Measurements from ENCODE around the gene MPND. TPM values are rescaled to one million over a fixed set of nuclear protein-coding genes. Genes with fewer than 3 reads are reported as not detected.

MPND gene
- total RNA-seq, 1 donor from 2014 or later: 11.5 TPM

DNA sequence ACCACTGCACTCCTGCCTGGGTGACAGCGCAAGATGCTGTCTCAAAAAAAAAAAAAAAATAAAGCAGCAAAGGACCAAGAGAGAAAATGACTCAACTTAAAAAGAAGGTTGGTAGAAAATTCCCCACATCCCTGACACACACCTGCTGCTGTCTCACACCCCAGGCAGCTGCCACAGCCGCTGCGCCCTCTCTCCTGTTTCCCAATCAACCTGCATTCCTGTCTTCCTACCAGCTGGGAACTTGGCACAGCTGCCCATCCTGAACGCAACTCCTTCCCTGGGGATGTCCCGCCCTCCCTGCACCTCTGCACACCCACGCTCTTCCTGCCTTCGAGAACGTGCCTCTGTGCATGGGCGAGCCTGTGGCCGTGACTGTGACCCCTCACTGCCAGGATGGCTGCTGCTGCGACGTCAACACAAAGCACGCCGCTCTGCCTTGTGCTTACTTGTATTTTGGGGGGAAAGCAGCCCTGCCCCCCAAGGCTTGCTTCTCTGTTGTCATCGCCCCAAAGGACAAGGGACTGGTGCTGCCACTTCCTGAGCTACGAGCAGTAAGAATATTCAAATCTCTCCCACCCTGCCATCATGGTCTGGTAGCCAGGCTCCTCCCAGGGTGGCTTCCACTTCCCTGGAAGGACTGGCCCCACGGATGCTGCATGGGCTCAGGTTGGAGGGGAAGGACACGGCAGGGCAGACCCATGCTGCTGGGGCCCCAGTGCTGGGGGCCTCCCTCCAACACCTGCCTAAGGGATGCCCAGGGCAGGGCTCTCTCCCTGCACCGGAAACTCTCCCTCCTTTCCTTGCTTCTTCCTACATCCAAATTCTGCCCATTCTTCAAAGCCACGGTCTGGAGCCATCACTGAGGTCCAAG is 36.3 kb downstream of the MPND start:
- DNase-seq: no peak

DNA sequence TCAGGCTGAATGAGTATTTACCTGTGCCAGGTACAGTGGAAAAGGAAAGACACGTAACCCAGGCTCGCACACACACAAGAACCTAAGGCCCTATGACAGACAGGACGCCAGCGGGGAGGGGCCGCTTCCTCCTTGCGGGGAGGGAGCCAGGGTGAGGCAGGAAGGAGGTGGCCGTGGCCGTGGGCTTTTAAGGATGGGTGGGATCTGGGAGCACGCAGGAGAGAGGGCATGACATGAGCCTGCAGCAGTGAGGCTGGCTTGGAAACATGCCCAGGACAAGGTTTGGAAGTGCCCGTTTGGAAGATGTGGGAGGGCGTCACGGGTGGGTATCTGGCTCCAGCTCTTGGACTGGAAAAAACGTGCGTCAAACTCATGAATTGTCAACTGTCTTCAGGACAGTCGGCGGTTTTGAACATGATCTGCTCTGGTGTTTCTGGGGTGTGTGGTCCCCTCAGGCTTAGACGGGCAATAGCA is 36.9 kb downstream of the MPND start:
- DNase-seq: no peak

DNA sequence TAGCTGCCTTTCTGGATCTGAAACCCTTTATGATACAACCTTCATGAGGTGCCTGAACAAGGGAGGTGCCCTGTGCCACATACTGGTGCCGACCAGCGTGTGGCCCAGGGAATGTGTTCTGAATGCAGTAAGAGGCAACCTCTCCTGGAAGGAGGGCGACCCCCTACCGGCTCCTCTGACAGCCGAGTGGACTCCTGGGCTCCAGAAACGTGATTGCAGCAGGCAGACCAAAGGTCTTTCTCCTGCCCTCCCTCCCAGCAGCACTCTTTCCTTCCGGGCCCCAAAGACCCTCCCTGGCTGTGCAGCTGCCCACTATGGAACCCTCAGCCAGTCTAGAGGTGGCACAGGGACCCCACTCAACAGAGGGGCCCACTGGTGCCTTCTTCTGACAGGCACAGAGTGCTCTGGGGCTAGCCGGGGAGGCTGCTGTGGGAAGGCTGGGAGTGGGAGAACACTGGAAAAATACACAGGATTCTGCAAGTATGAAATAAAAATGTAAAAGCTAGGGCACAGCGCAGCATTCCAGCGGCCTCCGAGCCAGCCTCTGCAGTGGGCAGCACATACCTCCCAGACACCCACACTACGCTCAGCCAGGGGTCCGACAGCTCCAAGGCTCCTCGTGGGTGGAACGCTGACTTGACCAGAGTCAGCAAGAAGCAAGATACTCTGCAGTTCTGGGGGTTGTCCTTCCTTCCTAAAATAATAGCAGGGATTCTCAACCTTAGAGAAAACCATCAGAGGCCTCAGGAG is 42.1 kb downstream of the MPND start:
- DNase-seq: no peak

DNA sequence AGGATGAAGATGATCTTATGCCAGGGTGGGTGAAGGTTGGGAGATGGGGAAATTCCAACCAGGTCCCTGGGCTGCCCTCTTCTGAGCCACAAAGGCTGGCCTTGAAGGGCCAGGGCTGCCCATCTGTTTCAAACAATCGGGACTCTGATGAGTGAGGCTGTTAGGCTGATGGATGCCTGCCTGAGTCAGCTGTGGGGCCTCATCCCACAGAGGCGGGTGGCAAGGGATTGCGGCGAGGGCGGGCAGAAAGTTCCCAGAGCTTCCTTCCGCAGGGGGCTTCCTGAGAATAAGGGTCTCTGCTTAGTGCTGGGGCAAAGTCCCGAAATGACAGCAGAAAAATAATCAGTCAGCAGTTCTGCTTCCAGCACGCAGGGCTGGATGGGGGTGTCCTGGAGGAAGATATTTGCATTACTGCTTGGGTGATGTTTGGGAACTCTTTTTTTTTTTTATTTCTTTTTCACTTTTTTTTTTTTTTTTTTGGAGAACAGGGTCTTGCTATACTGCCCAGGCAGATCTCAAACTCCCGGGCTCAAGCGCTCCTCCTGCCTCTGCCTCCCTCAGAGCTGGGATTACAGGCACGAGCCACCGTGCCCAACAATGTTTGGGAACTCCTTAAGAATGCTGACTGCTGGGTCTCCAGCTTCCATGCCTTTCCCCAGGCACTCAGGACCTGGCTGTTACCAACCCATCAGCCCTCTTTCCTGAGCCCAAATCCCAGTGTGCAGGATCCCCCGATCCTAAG is 42.9 kb downstream of the MPND start:
- DNase-seq: peak; percentile 58

DNA sequence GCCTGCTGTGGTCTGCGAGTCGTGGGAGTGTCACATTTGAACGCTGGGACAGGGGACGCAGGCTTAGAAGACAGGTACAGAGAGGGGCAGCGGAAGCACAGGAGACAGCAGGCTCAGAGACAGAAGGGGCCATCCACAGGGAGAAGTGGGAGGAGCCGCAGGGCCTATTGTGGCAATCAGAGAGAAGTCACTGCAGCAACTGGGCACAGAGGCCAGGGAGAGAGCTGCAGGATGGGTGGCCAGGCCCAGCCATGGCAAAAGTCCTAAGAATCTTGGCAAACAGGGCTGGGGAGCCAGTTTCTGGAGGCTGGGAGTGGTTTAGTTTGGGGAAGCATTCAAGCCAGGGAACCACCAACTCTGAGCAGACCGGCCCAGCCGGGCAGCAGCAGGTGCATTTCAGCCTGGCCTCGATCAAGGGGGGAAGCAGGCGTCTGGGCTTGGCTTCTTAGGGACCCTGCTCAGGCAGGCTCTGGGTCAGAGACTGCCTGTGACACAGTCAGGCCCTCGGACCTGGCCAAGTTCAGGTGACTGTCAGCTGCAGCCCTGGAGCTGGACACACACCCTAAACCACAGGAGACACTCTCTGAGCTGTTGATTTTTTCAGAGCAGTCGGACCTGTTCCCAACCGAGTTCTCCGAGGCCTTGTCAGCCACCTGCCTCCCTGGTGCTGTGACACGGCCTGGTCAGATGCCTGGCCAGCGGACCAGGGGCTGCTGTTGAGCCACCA is 45.1 kb downstream of the MPND start:
- DNase-seq: no peak

DNA sequence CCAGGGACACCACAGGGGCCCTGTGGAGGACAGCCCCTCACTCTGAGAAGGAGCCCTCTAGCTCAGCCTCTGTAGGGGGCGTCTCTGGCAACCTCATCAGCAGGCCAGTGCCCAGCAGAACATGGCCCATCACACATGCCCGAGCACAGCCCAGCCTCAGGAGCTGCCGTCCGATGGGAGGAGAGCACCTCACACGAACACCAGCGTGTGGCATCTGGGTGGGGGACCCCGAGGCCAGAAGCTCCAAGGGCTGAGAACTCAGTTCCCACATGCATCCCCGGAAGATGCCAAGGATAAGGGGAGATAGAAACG is 45.7 kb downstream of the MPND start:
- DNase-seq: no peak

DNA sequence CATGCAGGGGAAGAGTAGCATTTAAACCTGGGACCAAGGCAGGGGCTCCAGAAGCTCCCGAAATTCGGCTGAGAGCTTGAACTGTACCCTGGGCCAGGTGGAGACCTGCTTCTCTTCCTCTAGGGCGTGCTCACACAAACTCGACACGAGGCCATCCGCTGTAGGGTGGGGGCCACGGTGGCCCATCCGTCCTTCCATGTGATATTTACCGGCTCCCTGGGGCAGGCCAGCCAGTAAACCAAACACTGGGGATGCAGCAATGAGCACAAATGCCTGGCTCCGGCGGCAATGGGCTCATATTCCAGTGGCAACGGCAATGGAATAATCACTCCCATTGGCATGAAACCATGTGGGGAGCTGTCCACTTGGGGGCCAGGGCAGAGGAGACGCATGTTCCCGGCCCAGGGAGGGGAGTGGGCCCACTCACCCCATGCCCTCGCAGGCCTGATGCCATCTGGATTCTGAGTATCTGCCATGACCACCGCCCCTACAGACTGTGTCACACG is 46.2 kb downstream of the MPND start:
- no peak for DNase-seq

DNA sequence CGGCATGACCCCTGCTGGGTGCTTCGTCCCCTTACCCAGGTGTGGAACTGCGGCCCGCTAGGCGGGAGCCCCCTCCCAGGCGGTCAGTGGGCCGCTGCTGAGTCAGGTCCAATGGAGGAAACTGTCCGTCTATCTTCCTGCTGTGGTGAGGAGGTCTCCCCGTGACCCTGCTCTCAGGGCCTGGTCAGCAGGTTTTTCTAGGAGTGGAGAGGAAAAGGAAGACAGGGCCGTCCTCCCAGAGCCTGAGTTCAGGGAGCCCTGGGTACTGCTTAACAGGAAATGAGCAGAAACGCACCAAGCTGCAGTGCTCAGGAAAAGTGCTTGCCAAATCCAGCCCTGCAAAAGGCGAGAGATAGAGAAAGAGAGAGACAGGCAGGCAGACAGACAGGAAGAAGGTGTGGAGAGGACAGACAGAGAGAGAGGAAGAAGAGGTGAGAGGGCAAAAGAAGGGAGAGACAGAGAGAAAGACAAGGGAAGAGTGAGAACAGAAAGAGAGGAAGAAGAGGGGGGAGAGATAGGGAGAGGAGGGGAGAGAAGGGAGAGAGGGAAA is 46.7 kb downstream of the MPND start:
- no peak for DNase-seq

DNA sequence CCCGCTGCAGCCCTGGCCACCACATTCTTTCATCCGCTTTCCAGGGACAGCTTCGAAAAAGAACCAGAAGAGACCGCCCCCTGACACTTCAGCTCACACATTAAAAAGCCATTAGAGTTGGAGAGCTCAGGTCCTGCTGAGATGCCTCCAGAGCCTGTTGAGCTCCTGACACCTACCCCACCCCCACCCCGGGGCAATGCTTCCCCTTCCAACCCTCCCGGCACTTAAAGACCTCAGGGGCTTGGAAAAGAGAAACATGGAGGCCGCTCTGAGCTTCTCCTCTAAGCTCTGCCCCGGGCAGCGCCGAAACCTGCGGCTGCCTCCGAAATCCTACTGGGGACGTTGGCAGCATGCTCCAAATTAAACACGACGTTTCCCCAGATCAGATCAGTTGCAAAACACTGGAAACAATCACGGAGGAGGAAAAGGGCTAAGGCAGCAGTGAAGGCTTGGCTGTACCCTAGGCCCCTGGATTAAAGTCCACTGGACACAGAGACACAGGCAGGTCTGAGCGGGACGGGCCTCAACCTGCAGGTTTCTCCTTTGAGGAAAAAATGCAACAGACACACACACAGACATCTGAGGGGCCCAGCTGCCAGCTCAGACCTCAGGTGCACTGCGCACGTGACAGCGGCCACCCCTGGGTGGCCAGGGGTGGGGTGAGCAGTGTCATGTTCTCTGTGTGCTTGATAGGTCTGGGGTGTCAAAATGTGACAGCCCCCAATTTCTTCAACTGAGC is 47.4 kb downstream of the MPND start:
- no peak for DNase-seq

DNA sequence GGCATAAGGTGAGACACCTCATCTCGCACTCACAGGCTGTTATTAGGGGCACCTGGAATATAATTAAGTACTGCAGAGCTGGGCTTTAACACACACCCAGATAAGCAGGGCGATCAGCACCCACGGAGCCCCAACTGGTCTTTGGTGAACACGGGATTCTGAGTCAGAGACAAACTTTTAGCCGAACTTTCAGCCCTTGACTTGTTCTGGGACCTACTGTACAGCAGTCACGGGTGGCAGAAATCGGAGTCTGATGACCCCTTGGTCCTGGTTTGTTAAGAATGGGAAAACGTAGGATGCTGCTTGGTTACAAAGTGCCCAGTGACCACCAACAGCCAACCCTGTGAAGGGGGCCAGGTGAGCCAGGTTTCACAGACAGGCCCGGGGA is 47.9 kb downstream of the MPND start:
- DNase-seq: no peak

DNA sequence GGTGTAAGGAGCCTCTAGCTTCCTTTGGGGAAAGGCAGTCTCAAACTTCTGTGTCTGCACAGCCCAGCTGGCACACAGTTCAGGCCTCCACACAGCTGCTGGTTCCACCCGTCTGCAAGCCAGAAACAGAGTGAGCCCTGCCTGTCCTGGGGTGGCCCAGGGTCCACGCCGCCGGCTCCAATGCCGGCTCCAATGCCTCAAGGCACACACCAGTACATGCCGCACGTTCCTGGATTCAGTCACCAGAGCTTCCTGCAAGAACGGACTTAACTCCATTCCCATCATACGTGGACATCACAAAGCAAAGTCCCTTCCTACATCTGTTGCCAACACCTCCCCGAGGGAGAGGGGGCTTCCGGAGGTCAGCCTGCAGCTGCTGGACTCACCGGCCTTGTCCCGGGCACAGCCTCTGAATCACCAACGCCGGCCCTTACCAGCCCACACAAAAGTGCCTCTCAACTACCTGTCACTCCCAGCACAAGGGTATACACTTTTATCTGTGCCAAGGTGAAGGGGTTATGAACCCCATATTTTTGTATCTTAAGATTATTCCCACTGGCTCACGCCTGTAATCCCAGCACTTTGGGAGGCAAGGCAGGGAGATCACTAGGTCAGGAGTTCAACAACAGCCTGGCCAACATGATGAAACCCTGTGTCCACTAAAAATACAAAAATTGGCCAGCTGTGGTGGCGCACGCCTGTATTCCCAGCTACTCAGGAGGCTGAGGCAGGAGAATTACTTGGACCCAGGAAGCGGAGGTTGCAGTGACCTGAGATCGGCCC is 48.5 kb downstream of the MPND start:
- no peak for DNase-seq

DNA sequence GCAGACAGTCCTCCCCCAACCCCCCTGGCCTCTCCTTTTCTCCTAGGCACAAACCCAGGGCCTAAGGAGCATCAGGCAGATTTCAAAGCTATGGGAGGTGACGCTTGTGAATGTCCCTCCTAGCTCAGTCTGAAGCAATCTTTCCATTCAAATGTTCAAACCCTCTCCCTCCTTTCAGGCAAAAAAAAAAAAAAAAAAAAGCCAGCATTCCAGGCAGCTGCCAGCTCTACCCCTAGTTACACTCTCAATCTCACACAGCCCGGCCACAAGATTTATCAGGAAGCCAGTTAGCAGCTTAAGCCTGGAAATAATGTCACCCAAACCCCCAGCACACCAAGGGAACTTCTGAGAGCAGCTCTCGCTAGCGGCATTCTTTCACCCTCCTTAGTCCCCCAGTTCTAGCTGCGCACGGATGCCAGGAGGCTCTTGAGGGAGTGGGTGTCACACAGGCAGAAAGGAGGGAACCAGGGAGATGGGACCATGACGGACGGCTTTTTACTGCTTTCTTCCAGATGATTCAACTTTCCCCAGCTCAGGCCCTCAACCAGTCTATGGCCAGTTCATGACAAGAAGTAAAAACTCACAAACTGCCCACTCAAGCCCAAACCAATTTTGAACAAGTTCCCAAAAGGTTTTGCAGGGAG is 50.7 kb downstream of the MPND start:
- DNase-seq: no peak

DNA sequence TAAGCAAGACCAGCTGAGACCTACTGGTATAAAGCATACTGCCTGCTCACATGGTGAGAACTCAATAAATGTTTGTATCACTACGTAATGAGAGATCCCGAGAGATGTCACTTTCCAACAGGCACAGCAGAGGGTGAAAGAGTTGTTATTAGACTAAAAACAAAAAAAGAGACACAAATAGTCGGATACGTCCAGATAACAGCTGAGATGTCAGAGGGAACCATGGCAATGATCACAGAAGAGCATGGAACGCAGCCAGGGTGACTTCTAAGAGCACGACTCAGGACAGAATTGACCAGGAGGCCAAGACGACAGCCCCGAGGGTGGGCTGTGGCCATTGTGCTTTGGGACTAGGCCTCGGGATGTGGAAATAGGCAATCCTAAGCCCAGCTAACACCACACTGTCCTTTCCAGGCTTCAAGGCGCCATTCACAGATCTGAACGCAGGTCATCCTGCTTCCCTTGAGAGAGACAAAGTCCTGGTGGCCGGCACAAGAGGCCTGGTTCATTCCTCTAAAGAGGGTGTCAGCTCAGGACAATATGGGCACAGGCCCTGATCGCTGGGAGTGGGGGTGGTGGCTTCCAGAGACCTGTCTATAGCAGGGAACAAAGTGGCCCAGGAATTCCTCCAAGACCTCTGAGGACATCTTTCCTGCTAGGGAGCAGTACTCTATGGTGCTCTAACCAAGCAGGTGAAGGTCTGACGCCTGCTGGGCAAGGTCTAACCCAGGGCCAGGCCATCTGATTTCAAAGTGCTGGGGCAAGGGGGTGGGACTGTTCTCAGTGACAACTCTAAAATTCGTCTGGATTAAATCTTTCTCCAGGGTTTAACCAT is 53.8 kb downstream of the MPND start:
- no peak for DNase-seq

DNA sequence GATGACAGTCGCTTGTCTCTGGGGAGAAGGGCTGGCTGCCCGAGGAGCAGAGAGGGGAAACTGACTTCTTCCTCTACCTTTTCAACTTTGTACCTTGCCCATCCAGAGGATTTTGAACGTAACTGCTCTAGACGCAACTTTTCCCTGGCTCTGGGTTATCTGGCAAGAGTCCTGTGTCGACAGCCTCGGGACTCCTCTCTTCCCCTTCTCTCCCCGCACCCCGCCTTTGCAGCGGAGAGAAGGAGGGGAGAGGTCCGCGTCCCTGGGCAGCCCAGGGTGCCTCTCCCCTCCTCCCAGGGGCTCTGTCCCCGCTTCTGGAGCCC is 56.4 kb downstream of the MPND start:
- no peak for DNase-seq

DNA sequence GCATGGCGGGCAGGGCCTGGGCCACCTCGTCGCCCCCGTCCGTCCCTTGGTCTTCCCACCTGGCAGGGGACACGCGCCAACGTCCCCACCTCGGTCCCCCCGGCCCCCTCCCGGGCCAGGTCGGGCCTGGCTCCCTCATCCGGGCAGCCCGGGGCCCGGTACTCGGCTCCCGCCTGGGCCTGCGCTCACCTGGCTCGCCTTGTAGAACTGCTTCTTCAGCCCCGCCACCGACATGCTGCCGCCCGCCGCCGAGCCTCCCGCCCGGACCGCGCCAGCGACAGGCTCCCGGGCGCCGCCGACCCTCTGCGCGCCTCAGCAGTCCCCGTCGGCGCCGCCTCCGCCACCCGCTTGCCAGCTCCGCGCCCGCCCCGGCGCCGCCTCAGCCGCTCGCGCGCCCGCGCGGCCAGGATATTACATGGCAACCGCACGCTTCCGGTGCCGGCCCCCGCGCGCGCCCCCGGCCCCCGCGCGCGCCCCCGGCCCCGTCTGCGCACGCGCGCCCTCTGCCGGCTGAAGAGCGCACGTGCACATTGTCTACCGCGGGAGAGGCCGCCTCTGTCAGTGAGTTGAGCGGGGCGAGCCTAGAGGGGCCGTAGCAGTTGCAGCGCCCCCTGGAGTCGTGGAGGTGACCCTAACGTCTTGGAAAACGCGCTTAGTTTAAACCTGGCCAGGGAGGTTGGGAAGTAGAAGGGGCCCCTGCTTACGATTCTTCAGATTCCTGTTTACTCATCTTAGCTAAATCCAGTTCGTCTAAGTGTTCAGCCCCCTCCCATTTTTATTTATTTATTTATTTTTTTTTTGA is 57.0 kb downstream of the MPND start, which contains the start of gene SH3GL1:
TSS of gene SH3GL1 (minus strand) at position 413 of the 802 bp plus-strand sequence. CDS start at position 234, 179 bp downstream.
- DNase-seq: peak; percentile 86

DNA sequence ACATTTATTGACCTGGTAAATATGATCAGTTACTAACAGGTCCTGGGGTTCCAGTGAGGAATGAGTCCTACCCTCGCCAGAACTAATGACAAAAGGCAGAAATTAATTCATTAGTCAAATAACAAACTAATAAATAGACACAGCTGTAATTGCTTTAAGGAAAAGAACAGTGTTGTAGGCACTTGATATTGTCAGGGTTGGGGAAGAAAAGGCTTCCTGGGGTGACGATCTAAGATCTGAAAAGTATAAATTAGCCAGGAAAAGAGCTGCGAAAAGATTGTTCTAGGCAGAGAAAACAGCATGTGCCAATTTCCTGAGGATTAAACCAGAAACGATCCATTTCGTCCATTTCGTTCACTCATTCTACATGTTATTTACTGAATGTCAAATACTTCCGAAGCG is 58.4 kb downstream of the MPND start:
- no peak for DNase-seq

DNA sequence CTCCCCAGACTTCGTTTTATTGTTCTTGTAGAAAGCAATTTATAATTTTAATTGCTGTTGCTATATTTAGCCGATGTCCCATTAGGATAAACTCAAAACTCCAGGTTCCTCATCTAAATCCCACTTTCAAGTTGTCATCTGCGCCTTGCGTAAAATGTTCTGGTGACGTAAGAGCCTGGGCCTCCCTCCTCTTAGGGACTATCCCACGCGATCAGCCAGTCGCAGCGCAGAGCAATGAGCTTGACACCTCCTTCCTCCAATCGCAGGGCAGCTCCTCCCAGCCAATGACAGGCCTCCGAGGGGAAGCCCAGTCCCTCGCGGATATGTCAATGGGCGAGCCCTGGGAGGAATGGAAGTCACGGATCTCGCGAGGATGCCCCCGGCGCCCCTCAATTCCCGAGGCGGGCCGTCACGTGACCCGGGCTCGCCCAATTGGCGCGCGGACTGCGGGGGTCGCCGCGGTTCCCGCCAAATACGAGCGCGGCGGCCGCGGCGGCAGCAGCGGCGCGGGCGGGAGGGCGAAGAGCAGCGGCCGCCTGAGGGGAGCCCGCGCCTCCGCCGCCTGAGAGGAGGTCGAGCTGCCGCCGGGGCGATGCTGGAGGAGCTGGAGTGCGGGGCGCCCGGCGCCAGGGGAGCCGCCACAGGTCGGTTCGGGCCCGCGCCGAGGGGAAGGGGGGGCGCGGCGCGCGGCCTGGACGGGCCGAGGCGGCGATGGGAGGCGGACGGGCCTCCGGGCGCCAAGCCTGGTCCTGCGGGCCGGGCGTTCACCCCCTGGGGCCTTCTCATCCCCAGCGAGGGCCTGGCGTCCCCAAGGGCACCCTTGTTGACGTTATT is 59.0 kb downstream of the MPND start, which contains the start of gene CHAF1A:
TSS of gene CHAF1A (plus strand) at position 470 of the 834 bp plus-strand sequence. CDS start at position 593, 123 bp downstream.
- peak; percentile 100 for DNase-seq
